NCI-H2107 treated with DMSO at 0.1 percent for 48 hours (cell line): ENCODE data around the gene IDH3B.

Experiments
- DNase-seq: peaks from one replicate; lab custom pipeline; 2025; ENCODE audit not compliant: unreplicated experiment; lab: John Stamatoyannopoulos, UW

Gene IDH3B

DNA sequence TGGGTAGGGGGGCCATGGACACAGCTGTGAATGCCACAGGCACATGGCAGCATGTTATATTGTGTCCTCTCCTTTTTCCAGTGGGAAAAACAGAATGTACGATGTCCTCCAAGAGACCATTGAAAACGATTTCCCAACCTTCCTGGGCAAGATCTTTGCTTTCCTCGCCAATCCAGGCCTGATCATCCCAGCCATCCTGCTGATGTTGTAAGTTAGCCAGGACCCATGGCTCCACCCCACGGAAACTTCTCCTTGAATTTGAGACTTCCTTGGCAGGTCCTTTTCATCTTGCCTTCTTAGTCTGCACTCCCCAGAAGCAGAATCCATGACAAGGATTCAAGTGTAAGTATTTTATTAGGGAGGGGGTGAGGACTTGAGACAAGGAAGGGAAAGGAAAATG lies 39.8 kb downstream of the IDH3B start:
- DNase-seq, result no peak

GRCh38 chr20:2619961-2620595 lies 43.9 kb downstream of the IDH3B start:
- DNase-seq, result no peak

DNA sequence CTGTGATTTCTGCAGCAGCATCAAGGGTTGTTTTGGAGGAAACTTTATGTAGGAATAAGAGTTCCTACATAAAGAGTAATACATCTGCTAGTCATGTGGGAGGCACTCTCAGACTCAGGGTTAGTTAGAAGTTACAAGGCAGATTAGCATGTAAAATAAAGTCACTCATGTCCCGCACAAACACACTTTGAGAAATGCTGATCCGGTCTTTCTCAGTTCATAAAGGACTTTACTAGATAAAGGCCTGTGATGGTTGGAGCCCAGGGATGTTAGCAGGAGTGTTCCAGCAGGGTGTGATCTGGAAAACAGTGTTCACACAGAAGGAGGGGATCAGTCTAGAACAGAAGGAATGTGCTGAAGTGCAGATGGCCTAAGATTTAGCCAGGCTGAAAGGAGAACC lies 44.7 kb downstream of the IDH3B start:
- no peak for DNase-seq

- DNase-seq, result no peak
Measured at GRCh38 chr20:2618815-2619214, 45.2 kb downstream of the IDH3B start.

DNA sequence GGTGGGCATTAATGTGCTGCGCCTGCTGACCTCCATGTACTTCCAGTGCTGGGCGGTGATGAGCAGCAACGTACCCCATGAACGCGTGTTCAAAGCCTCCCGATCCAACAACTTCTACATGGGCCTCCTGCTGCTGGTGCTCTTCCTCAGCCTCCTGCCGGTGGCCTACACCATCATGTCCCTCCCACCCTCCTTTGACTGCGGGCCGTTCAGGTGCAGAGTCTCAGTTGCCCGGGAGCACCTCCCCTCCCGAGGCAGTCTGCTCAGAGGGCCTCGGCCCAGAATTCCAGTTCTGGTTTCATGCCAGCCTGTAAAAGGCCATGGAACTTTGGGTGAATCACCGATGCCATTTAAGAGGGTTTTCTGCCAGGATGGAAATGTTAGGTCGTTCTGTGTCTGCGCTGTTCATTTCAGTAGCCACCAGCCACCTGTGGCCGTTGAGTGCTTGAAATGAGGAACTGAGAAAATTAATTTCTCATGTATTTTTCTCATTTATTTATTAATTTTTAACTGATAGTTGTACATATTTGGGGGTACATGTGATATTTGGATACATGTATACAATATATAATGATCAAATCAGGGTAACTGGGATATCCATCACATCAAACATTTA lies 46.8 kb downstream of the IDH3B start:
- no peak for DNase-seq

- no peak for DNase-seq
Measured at GRCh38 chr20:2616634-2617033, 47.4 kb downstream of the IDH3B start.

GRCh38 chr20:2612073-2612472 lies 51.9 kb downstream of the IDH3B start:
- no peak for DNase-seq

- no peak for DNase-seq
Measured at GRCh38 chr20:2610941-2611720, 52.9 kb downstream of the IDH3B start.

DNA sequence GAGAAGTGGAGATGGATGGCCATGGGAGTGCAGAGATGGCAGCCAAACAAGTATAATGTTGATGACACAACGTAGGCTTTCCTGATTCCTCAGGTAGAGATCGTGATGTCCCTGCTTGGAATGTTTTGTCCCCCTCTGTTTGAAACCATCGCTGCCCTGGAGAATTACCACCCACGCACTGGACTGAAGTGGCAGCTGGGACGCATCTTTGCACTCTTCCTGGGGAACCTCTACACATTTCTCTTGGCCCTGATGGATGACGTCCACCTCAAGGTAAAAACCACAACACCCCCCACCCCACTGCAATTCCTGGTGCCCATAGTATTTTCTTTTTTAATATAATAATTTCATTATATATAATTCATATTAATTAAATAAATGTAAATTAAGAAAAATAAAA lies 53.7 kb downstream of the IDH3B start:
- no peak for DNase-seq
